ENCODE results near the gene PILRB. TPM values are rescaled to one million over a fixed set of nuclear protein-coding genes. Genes with fewer than 3 reads are reported as not detected.
A peak's percentile ranks its signal among the peaks of the same experiment; 100 is the strongest.

The PILRB gene
- total RNA-seq, 1 experiment from 2014 or later, result 60.2 TPM

- TF ChIP-seq REST (IDR thresholded peaks at IDR 0.05; ENCODE audit: low read depth) (no peak), SRF (IDR thresholded peaks at IDR 0.05; ENCODE audit: low read depth) (no peak), RAD21 (IDR thresholded peaks at IDR 0.05; ENCODE audit: low read depth) (no peak)
These were observed 9.3 kb downstream of the PILRB start (continued) for GRCh38 chr7:100367251-100367620.

DNA sequence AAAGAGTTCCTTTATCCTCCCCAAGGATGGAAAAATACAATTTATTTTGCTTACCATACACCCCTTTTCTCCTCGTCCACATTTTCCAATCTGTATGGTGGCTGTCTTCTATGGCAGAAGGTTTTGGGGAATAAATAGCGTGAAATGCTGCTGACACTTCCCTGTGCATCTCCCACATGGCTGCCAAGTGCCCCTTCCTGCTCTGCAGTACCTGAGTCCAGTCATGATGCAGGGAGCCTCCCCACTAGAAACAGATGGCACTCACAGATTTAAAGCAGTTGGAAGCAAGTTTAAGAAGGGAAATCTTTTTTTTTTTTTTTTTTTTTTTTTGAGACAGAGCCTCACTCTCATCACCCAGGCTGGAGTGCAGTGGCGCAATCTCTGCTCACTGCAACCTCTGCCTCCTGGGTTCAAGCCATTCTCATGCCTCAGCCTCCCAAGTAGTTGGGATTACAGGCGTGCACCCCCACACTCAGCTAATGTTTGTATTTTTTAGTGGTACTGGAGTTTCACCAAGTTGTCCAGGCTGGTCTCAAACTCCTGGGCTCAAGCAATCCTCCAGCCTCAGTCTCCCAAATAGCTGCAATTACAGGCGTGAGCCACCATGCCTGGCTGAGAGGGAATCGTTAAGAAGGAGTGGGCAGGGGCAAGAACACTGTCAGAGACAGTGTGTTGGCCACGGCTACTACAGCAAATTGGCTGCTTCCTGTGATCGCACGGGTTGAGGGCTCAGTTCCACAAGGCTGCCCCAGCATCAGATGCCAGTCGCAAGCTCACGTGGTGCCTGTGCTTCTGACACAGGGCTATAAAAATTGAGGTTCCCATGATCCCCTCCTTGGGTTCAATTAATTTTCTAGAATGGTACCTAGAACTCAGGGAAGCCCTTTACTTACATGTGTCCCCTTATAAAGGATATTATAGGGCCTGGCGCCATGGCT, 10.0 kb downstream of the PILRB start:
- H3K27me3 ChIP-seq (ENCODE audit: insufficient read depth, low read length), result no peaks in the 10 kb centered on the region
- ChIA-PET POLR2A (interaction anchor here (0.6 kb wide), 1 partner anchor 15 kb away, joined by 4 read pairs; no protein-coding TSS in a partner anchor), CTCF (no interaction called here), RAD21 (ENCODE audit: low non-redundant PET in 1 of 2, low total read pairs in 2 of 2, uncharacterized antibody in 2 of 2, unreplicated experiment in 2 of 2) (no interaction called here)
- peaks cover 2 to 3% of the 10 kb centered on the region in 2 experiments; a peak in 1 of 4 replicates for H3K36me3 ChIP-seq (ENCODE audit: control insufficient read depth in 1 of 2, insufficient read depth in 2 of 2, low read length in 2 of 2)
- no peak overlapping the region for H3K4me2 ChIP-seq (ENCODE audit: low read length)
- no peaks in the 10 kb centered on the region for H4K20me1 ChIP-seq (ENCODE audit: insufficient read depth)
- no peak overlapping the region for H2AFZ ChIP-seq (ENCODE audit: low read depth, low read length, poor library complexity, severe bottlenecking)
- no peak overlapping the region for H3K9ac ChIP-seq (ENCODE audit: low read length)
- no peak for DNase-seq (ENCODE audit: low read depth, low spot score)
- no peaks in the 10 kb centered on the region for H3K9me3 ChIP-seq (ENCODE audit: control insufficient read depth in 1 of 2, insufficient read depth in 1 of 2, low read depth in 1 of 2, low read length in 2 of 2)
- no peak overlapping the region for H3K27ac ChIP-seq (ENCODE audit: low read depth, low read length)
- 0 out of 2 replicates have a peak, but pooled peaks have one; percentile 10 for ATAC-seq
- no peaks in the 10 kb centered on the region for H3K4me1 ChIP-seq (ENCODE audit: control insufficient read depth in 1 of 2, insufficient read depth in 2 of 2, low read length in 2 of 2)
- intact Hi-C loops (cut with micrococcal nuclease), result no loop called here
- 0 out of 2 replicates have a peak, but pooled peaks have one; percentile 15 for TF ChIP-seq POLR2AphosphoS5 (IDR thresholded peaks at IDR 0.05; ENCODE audit: low read depth, low read length)
- TF ChIP-seq CBX3 (IDR thresholded peaks at IDR 0.05; ENCODE audit: low read depth), result no peak
- TF ChIP-seq SIN3A (IDR thresholded peaks at IDR 0.05; ENCODE audit: low read depth), result 0 out of 2 replicates have a peak, but pooled peaks have one; percentile 15
- TF ChIP-seq, protein P1, sequence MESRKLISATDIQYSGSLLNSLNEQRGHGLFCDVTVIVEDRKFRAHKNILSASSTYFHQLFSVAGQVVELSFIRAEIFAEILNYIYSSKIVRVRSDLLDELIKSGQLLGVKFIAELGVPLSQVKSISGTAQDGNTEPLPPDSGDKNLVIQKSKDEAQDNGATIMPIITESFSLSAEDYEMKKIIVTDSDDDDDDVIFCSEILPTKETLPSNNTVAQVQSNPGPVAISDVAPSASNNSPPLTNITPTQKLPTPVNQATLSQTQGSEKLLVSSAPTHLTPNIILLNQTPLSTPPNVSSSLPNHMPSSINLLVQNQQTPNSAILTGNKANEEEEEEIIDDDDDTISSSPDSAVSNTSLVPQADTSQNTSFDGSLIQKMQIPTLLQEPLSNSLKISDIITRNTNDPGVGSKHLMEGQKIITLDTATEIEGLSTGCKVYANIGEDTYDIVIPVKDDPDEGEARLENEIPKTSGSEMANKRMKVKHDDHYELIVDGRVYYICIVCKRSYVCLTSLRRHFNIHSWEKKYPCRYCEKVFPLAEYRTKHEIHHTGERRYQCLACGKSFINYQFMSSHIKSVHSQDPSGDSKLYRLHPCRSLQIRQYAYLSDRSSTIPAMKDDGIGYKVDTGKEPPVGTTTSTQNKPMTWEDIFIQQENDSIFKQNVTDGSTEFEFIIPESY (IDR thresholded peaks at IDR 0.05; ENCODE audit: extremely low read depth, insufficient replicate concordance, low read length), result no peak
- H3K9me2 ChIP-seq (ENCODE audit: insufficient read depth), result no peaks in the 10 kb centered on the region
- H3K79me2 ChIP-seq (ENCODE audit: insufficient read depth, low read length), result no peaks in the 10 kb centered on the region
- H3K4me3 ChIP-seq (replicated peaks in 1 of 2; ENCODE audit: low read depth in 1 of 2, low read length in 2 of 2), result no peak overlapping the region
- BruUV-seq (replicated peaks), result no TSS peak
